ENCODE data around the gene ABCA13.

The ABCA13 gene

GRCh38 chr7:48286836-48287235 lies 115.6 kb downstream of the ABCA13 start:
- no peak for DNase-seq (ENCODE audit: low read depth, low spot score)
- no peak overlapping the region for H3K27ac ChIP-seq

- no peak for DNase-seq (ENCODE audit: low read depth, low spot score)
- H3K27ac ChIP-seq: no peak overlapping the region
These were observed 118.4 kb downstream of the ABCA13 start for GRCh38 chr7:48289656-48290055.

GRCh38 chr7:48292949-48293348 lies 121.7 kb downstream of the ABCA13 start:
- no peak overlapping the region for H3K27ac ChIP-seq
- no peak for DNase-seq (ENCODE audit: low read depth, low spot score)

- H3K27ac ChIP-seq: no peak overlapping the region
- no peak for DNase-seq (ENCODE audit: low read depth, low spot score)
These were observed 124.2 kb downstream of the ABCA13 start for GRCh38 chr7:48295296-48295971.

- no peak for DNase-seq (ENCODE audit: low read depth, low spot score)
- H3K27ac ChIP-seq: no peak overlapping the region
These were observed 125.7 kb downstream of the ABCA13 start for GRCh38 chr7:48296966-48297365.

GRCh38 chr7:48298779-48299178 lies 127.5 kb downstream of the ABCA13 start:
- DNase-seq (ENCODE audit: low read depth, low spot score): peak; percentile 58
- H3K27ac ChIP-seq: peak overlapping the region; percentile 76

- DNase-seq (ENCODE audit: low read depth, low spot score): peak; percentile 37
- peak overlapping the region; percentile 76 for H3K27ac ChIP-seq
These were observed 128.4 kb downstream of the ABCA13 start for GRCh38 chr7:48299580-48300169.

- no peak for DNase-seq (ENCODE audit: low read depth, low spot score)
- no peak overlapping the region for H3K27ac ChIP-seq
These were observed 129.0 kb downstream of the ABCA13 start for GRCh38 chr7:48300301-48300700.

GRCh38 chr7:48301201-48301600 lies 129.9 kb downstream of the ABCA13 start:
- DNase-seq (ENCODE audit: low read depth, low spot score): no peak

GRCh38 chr7:48304641-48305040 lies 133.4 kb downstream of the ABCA13 start:
- DNase-seq (ENCODE audit: low read depth, low spot score): no peak

More at GRCh38 chr7:48301201-48301600, 129.9 kb downstream of the ABCA13 start:
- H3K27ac ChIP-seq: no peak overlapping the region

GRCh38 chr7:48305661-48306060 lies 134.4 kb downstream of the ABCA13 start:
- DNase-seq (ENCODE audit: low read depth, low spot score): no peak
- no peak overlapping the region for H3K27ac ChIP-seq

More at GRCh38 chr7:48304641-48305040, 133.4 kb downstream of the ABCA13 start:
- H3K27ac ChIP-seq: no peak overlapping the region

GRCh38 chr7:48307041-48307714 lies 135.9 kb downstream of the ABCA13 start:
- peak; percentile 58 for DNase-seq (ENCODE audit: low read depth, low spot score)
- H3K27ac ChIP-seq: peak overlapping the region; percentile 92

- DNase-seq (ENCODE audit: low read depth, low spot score): no peak
- no peak overlapping the region for H3K27ac ChIP-seq
These were observed 138.5 kb downstream of the ABCA13 start for GRCh38 chr7:48309720-48310119.

GRCh38 chr7:48311464-48312100 lies 140.3 kb downstream of the ABCA13 start:
- peak overlapping the region; percentile 30 for H3K27ac ChIP-seq
- no peak for DNase-seq (ENCODE audit: low read depth, low spot score)

GRCh38 chr7:48312151-48312550 lies 140.9 kb downstream of the ABCA13 start:
- H3K27ac ChIP-seq: peak overlapping the region; percentile 30
- DNase-seq (ENCODE audit: low read depth, low spot score): no peak

- DNase-seq (ENCODE audit: low read depth, low spot score): no peak
- no peak overlapping the region for H3K27ac ChIP-seq
These were observed 145.5 kb downstream of the ABCA13 start for GRCh38 chr7:48316768-48317167.

- H3K27ac ChIP-seq: no peak overlapping the region
- DNase-seq (ENCODE audit: low read depth, low spot score): no peak
These were observed 146.1 kb downstream of the ABCA13 start for GRCh38 chr7:48317360-48317759.

GRCh38 chr7:48321319-48322010 lies 150.2 kb downstream of the ABCA13 start:
- no peak for DNase-seq (ENCODE audit: low read depth, low spot score)
- H3K27ac ChIP-seq: no peak overlapping the region

- H3K27ac ChIP-seq: no peak overlapping the region
- peak; percentile 2 for DNase-seq (ENCODE audit: low read depth, low spot score)
These were observed 165.9 kb downstream of the ABCA13 start for GRCh38 chr7:48337012-48337621.

GRCh38 chr7:48337781-48338180 lies 166.5 kb downstream of the ABCA13 start:
- no peak for DNase-seq (ENCODE audit: low read depth, low spot score)
- no peak overlapping the region for H3K27ac ChIP-seq
